Upper lobe of left lung (tissue), 4 donors: ENCODE measurements around the gene TMEM92.

Experiments
- CTCF ChIP-seq, 6 experiments: fragments of 450-650 bp in 4 of 6; fragments of 200-600 bp in 2 of 6; sonication (generic) in 2 of 6; IDR thresholded peaks; one replicate each; pipeline ENCODE4 v1.5.1; 2016 to 2019; ENCODE audit warnings: antibody characterized with exemption in 6 of 6
- EP300 ChIP-seq, 4 donors: sonication (generic); formaldehyde crosslinking; IDR thresholded peaks; one replicate each; pipeline ENCODE4 v1.5.1; 2017; ENCODE audit warnings: antibody characterized with exemption in 4 of 4, control low read depth in 2 of 4
- POLR2A ChIP-seq, 4 donors: fragments of 450-650 bp; IDR thresholded peaks; one replicate each; pipeline ENCODE4 v1.5.1; 2016 to 2017; ENCODE audit warnings: antibody characterized with exemption in 4 of 4, mild to moderate bottlenecking in 2 of 4
- POLR2AphosphoS5 ChIP-seq, 2 donors: sonication (generic); formaldehyde crosslinking; IDR thresholded peaks; one replicate each; pipeline ENCODE4 v1.5.1; 2017; ENCODE audit warnings: antibody characterized with exemption in 2 of 2

- TF ChIP-seq CTCF (IDR thresholded peaks at IDR 0.05) (no peak), POLR2A (IDR thresholded peaks at IDR 0.05) (no peak), POLR2AphosphoS5 (IDR thresholded peaks at IDR 0.05) (no peak), EP300 (IDR thresholded peaks at IDR 0.05) (no peak)
Observed at GRCh38 chr17:50280068-50280467, 5.8 kb downstream of the TMEM92 start.
